ENCODE data around the gene DENND11.

DNA sequence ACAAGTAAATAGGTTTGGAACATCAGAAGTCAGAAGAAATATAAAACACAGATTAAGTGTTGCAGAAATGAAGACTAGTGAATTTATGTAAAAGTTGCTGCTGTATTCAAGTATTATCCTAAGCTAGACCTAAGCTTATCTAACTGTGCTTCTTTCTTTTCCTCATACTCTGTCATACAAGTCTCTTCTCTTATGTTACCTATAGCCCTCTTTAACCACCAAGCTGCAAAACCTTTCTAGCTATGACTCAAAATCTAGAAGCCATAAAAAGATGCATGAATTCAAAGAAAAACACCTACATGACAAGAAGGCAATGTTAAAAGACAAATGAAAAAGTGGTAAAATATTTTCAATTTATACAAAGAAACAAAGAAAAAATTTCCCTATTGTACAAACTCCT, 23.0 kb downstream of the DENND11 start:
- TF ChIP-seq, protein P1, sequence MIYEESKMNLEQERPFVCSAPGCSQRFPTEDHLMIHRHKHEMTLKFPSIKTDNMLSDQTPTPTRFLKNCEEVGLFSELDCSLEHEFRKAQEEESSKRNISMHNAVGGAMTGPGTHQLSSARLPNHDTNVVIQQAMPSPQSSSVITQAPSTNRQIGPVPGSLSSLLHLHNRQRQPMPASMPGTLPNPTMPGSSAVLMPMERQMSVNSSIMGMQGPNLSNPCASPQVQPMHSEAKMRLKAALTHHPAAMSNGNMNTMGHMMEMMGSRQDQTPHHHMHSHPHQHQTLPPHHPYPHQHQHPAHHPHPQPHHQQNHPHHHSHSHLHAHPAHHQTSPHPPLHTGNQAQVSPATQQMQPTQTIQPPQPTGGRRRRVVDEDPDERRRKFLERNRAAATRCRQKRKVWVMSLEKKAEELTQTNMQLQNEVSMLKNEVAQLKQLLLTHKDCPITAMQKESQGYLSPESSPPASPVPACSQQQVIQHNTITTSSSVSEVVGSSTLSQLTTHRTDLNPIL (CRISPR knock-in tag; IDR thresholded peaks at IDR 0.05; ENCODE audit: low read depth), result no peak
- TF ChIP-seq OSR1 (CRISPR knock-in tag; IDR thresholded peaks at IDR 0.05) (no peak), SNAI2 (CRISPR knock-in tag; IDR thresholded peaks at IDR 0.05) (no peak), ZNF70 (CRISPR knock-in tag; IDR thresholded peaks at IDR 0.05) (no peak), ZFP3 (CRISPR knock-in tag; IDR thresholded peaks at IDR 0.05) (no peak), TCF4 (CRISPR knock-in tag; IDR thresholded peaks at IDR 0.05; ENCODE audit: borderline replicate concordance) (no peak), ZNF565 (CRISPR knock-in tag; conservative IDR thresholded peaks at IDR 0.05; ENCODE audit: low read depth) (no peak), RARB (CRISPR knock-in tag; IDR thresholded peaks at IDR 0.05) (no peak), ZFP30 (CRISPR knock-in tag; IDR thresholded peaks at IDR 0.05) (no peak), ARNTL (CRISPR knock-in tag; IDR thresholded peaks at IDR 0.05; ENCODE audit: borderline replicate concordance, low read depth) (no peak), ZC3H10 (CRISPR knock-in tag; IDR thresholded peaks at IDR 0.05) (no peak), ESRRG (CRISPR knock-in tag; IDR thresholded peaks at IDR 0.05) (no peak), BACH2 (CRISPR knock-in tag; IDR thresholded peaks at IDR 0.05; ENCODE audit: borderline replicate concordance) (no peak)
